HG02973 (cell line): ENCODE results near the gene ACVR2B.
A peak's percentile ranks its signal among the peaks of the same experiment; 100 is the strongest.

ENCODE experiments used
- ATAC-seq: cut with Tn5 transposase; IDR thresholded peaks from one replicate; pipeline ENCODE4 v1.9.1; 2021; ENCODE audit warnings: moderate library complexity; ENCODE audit not compliant: unreplicated experiment

ACVR2B gene

DNA sequence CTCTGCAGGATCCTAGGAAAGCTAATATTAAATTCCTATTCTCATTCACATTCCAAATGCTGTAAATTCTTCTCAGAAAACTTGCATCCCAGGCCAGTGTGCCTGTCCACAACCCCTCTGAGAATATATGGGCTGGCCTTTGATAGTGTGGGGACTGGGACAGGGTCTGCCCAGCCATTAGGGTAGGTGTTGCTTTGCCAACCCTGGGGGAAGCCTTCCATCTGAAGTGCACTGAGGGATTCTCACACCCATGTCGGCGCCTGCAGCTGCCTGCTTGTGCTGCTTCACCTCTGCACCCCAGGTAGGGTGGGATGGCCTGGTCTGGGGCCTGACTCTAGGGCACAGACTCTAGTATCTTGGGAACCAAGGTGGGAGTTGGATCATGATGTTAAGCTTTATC is 27.2 kb downstream of the ACVR2B start:
- ATAC-seq = no peak

DNA sequence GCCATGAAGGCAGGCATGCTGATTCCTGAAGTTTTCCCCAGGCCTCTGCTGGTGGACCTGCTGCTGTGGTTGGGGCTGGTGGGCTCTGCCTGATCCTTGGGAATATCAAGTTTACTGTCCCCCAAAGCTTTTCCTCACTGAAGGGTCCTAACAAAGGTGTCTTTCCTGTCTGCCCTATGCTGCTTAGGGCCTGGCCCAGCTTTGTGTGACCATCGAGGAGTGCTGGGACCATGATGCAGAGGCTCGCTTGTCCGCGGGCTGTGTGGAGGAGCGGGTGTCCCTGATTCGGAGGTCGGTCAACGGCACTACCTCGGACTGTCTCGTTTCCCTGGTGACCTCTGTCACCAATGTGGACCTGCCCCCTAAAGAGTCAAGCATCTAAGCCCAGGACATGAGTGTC is 29.3 kb downstream of the ACVR2B start:
- no peak for ATAC-seq

DNA sequence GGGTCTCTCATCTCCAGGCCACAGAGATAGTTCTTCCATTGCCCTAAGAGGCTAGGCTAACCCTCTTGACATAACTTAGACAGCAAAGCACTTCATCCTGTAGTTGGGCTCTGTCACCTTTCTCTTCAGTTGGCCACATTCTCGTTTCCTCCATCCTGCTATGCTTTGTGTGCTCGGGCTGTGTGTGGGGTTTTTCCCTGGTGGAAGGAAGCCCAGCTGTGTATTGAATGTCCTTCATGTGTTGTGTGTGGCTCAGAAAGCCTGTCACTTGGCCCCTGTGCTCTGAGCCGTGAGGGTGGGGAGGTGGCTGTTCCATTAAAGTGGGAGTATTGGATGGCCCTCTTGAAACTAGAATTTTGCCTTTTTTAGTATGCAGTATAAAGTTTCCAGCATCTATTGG is 33.6 kb downstream of the ACVR2B start:
- peak; percentile 70 for ATAC-seq

DNA sequence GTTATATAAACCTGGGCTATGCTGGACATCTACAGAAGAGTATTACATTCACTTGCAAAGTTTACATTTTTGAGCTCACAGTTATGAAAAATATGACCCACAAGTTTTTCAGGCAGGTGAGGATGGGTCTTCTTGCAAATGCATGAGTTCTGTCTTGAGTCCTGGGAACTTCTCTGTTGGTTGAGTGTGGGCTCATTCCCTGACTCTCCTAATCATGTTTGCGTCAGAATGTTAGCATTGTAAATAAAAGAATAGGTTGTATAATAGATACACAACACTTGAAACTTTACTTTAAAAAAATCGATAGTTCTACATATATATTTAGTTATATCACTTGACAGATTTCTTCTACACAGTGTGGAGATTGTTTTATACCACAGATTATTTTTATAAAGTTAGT is 35.3 kb downstream of the ACVR2B start:
- ATAC-seq = no peak

DNA sequence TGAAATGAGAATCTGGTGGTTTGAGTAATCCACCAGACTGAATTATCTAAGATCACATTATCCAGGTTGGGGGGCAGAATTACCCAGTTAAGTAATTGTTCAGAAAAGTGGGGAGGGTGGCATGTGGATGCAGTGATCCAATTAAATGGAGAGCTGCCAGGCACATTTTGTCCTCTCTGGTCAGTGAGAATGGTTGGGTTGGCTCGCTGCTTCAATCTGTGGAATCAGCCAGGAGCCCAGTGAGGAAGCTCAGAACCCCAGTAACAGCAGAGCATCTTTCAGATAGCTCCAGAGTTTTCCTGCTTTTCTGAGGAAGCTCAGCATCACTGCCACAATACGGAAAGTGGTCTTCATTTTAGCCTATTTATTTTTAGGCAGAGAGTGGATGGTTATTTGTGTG is 36.1 kb downstream of the ACVR2B start:
- ATAC-seq = no peak

DNA sequence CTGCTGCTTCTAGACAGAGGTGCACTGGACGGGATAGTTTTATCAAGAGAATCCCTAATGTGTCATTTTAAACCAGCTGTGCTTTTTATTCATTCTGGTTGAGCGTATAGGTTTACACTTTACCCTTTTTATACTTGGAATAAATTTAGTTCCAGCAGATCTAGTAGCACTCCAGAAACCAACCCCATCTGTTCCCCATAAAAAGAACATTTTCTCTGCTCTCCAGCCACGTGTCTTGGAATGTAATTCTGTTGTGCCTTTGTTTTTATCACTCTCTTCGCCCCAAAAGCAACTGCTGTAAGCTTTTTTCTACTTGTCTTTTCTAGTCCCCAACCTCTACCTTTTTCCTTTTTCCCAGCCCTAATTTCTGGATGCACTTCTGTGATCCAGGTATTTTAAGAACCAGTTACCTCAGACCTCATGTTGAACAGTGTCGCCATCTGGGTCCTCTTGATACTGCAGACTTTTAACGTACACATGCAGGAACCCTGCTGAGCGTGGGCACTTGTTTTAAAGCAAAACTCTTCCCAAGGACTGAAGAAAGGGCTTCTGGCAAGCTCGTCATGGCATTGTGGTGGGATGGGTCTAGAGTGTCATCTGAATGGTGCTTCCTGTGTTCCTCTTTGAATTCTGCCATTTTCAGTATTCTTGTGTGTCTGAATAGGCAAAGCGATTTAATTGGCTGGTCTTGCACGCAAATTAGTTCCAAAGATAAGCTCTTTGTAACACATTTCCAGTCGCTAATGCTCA is 36.8 kb downstream of the ACVR2B start:
- no peak for ATAC-seq

DNA sequence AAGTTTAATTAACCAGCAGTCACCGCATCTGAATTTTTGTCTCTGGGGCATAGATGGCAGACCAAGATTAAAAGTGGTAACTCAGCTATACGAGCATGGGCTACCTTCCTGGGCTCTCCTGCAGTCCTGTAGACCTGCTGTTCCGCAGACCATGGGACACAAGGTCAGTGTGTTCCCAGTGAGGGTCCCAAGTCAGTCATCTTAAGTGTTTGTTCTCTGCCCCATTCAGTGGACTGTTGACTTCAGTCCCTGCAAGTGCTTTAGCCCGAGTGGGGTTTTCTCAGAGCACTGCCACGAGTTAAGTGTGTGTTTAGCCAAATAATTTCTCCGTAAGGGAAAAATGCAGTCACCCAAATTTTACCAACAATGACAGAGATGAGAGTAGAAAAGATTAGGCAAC is 37.5 kb downstream of the ACVR2B start:
- ATAC-seq = no peak

DNA sequence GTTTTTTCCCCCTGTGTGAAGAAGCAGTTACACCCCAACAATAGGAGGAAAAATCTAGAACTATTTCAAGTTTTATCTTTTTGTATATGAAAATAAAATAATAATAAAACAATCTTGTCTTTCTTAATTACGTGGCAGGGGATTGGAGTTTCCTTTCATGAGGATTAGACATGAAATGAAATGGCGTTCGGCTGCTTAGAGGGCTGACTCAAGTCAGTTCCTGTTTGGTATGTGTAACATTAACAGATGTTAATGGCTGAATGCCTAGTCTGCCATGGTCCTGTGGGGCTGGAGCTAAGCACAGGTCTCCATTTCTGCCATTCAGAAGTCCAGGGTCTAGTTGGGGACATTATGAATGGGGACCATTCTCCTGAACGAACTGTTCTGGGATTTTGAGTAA is 39.3 kb downstream of the ACVR2B start:
- ATAC-seq = no peak

DNA sequence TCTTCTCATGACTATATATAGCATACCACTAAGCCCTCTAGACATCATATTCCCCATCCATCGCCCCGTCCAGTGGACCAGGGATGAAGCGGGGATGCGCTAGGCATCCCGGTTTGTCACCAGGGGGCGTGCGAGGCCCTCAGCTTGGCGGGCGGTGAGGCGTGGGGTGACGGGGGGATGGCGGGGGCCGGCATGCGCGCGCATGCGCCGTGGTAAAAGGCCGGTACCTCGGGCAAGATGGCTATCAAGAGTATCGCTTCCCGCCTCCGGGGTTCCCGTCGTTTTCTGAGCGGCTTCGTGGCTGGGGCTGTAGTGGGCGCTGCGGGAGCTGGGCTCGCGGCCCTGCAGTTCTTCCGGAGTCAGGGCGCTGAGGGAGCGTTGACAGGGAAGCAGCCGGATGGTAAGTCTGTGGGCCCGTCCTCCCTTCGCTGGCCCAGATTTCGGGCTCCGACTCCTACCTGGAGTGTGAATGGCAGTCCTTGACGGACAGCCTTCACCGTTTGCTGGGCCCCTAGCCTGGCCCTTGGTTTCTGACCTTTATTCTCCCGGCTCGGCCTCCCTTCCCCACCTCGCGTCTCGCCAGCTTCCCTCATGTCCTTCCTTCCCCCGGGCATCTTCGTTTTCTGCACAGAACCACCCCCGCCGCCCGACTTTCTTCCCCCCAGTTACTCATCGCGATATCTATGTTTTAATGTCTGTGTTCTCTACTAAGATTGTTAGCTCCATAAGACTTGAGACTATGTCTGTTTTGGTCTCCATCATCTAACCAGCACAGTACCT is 42.6 kb downstream of the ACVR2B start, which contains the start of gene EXOG:
EXOG (plus strand) TSS at position 210 of the 780 bp plus-strand sequence; CDS start at position 238, 28 bp downstream.
- peak; percentile 88 for ATAC-seq

DNA sequence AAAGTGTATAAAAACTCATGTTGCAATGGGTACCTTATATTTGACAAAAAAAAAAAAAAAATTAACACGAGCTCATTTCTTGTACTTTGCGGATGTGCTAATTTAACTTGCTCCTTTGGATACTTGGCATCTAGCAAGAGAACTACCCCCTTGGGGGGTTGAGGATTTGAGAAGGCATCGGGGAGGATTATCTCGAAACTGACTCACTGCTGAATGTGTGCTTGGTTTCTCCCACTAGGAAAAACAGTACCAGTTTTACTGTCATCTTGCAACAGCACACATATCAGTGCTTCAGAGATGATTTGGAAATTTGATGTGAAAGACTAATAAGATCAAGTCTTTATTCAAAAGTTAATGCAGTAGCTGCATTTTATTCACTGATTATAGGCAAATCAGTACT is 43.3 kb downstream of the ACVR2B start:
- ATAC-seq = no peak

DNA sequence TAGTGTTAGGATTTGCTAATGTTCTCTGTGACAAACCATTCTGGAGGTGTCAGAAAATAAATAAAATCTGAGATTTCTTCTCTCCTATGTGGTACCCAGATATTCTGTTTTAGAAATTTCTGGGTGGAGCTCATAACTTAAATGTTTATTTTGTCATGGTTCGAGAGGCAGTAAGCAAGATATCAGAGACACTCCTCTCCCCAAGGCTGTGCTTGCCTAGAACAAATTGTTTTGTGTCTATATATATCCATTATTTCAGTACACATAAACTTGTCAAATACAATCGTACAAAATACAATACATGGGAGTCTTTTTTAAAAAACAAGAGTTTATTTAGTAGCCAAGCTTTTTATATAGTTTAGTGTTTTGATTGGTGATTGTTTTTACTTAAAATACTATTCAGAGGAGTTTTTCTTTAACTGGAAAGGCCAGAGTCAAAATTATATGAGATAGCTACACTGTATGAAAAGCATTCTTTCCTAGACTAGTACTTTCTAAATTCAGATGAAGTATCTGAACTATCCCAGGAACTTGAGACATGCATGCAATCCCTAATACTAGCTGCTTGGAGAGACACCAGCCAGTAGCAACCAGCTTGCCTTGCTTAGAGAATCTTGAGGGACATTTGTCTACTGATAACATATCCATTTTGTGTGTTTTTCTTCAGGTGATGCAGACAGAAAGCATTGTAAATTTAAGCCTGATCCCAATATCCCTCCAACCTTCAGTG is 47.2 kb downstream of the ACVR2B start:
- no peak for ATAC-seq

DNA sequence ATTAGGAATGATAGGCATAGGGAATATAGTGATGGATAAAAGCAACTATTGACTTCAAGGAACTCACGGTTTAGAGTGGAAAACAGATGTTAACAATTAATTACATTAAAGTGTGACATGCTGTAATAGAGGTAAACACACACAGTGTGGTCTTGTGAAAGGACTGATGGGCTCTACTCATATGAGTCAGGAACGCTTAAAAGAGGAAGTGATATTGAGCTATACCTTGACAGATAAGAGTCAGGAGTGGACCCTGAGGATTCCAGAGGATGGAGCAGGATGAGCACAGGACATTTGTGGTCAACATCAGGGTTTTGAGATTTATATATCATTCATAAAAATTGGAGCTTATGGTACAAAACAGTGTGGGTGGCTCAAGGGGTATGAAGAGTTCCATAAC is 53.4 kb downstream of the ACVR2B start:
- peak; percentile 99 for ATAC-seq

DNA sequence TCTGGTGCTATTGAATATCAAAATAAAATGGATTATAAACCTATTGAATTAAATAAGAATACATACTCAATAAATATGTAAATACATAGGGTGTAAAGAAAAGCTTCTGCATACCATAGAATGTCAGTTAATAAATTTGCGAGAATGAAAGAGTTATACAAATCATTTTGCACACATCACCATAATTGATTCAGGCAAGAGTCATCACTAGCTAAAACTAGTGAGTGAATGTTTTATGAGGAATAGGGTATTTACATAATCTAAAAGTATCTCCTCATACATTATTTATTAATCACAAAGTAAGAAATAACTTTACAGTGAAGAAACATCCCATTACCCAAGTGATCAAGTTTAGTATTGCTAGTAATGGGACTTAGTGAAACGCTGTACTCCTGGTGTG is 56.0 kb downstream of the ACVR2B start:
- ATAC-seq = no peak

DNA sequence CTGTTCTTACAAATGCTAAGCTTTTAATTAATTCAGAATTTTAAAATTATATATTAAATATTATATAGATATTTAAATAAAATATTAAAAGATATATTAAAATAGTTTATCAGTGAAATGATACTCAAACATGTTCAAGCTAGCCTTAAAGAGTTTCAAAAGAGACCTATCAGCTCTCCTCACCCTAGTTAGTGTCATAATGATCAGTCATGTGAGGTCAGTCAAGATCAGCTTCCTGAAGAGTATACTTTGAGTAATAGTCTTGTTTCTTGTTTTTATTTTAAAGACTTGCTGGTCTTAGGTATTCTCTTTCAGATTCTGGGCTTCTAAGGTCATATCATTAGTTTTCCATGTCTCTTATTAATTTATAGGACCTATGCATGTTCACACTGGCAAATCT is 56.9 kb downstream of the ACVR2B start:
- ATAC-seq = no peak

DNA sequence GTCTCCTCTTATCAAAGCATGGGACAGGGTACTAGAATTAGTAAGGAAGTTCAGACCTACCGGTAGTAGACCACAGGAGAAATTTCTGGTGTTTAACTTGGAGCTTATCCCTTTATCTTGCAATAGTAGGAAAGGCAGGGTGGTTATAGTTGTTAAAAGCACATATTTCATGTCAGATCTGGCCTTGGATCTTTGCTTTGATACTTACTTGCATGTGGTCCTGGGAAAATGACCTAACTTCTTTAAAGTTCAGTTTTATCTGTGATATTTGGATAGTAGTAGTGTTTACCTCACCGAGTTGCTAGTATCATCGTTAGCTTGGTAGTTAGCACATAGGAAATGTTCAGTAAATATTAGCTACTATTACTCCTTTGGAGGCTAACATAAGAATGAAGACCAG is 57.9 kb downstream of the ACVR2B start:
- ATAC-seq = no peak

DNA sequence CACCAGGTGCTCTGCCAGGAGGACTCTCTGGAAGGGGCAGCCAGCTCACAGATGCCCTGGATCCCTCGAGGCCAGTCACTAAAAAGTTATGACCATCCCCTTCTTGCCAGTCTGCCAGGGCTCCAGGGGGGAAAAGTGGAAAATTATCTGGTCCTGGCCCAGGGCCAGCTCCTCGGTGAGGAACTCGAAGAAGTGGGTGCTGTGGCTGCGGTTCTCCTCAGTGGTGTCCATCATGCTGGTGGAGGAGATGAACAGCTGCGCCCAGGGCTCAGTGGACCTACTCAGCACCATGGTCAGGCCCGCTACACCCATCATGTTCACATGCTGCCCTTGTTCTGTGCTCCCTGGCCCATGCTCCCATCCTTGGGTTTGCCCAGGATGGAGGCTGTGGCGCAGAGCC is 61.7 kb downstream of the ACVR2B start:
- ATAC-seq = no peak

DNA sequence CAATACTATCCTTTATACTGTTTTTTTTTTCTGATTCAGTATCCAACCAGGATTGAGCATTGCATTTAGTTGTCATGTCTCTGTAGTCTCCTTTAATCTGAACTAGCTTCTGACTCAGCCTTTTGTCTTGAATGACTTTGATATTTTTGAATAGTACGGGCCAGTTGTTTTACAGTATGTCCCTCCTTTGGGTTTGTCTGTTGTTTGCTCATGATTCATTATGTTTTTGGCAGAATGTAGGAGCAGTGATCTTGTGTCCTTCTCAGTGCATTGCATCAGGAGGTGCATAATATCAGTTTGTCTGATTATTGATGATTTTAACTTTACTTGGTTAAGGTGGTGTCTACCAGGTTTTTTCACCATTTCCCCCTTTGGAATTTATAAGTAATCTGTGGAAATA is 63.0 kb downstream of the ACVR2B start:
- ATAC-seq = no peak

DNA sequence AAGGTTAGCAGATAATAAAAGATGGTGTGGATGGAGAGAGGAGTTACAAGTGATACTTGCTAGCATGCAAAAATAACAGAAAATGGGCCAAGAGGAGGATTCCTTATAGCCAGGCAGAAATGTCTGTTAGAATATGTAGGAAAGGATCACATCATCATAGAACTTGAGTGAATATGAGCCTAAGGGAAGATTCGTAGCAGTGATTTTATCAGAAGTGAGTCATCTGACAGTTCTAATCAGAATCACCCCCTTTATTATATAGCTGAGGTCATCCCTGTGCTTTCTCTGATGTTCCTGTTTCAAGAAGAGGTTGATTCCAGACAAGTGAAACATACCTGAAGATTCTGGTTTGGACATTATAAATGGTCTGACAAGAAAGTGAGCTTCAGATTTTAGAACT is 65.3 kb downstream of the ACVR2B start:
- ATAC-seq = no peak

DNA sequence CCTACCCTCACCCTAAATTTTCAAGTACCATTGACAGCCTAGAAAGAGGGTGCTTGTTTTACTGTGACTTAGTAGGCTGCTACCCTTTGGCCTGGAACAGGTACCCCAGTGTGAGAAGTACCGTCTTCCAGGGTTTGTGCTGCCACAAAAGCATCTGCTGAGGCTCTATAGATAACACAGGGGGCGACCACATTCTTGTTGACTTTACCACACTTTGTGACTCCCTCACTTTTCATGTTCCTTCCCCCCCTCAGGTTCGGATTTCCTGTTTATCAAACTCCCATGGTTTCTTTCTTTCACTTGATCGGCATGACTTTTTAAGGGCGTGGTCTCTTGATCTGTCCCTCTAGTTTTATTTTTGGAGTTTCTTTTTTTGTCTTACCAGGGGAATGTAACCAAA is 66.0 kb downstream of the ACVR2B start:
- ATAC-seq = no peak

DNA sequence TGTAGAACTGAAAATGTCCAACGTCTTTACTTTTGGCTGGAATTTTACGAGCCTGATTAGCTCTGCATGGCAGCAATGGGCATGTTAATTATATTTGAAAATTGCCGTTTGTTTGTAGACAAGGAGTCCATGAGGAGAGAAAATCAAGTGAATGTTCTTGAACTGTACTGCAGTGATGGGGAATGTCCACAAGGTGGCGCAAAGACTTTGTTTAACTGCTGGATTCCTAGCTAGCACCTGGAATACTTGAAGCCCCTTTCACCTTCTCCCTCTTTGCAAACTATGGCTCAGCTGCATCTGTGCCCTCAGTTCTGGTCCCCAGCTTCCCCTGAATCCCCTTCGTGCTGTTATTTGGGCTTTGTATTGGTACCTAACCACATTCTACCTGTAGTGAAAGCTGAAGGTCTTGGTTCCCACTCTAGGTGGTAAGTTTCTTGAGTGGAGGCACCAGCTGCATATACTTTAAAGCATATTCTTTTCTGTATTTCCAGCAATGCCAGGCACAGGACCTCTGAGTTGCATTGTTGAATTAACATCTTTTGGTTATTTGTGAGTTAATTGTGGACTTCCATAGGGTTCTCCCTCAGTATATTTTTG is 67.8 kb downstream of the ACVR2B start:
- no peak for ATAC-seq

DNA sequence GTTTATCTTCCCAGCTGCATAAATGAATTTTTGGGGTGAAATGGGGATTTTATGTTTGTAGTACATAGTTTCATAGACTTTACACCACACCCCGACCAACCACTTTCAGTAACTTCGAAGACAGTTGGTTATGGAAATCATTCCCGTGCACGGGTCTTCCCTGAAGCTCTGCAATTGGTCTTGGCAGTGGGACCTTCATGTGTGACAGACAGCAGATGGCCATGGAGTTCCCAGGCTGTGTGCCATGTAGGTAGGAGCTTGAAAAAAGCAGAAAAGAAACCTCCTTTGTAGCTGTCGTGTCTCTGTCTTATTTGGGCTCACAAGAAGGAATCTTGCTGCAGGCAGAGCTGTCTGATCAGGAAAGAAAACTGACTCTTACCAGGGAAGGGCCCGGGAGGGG is 68.3 kb downstream of the ACVR2B start:
- no peak for ATAC-seq
